ENCODE measurements around the gene ETHE1.

GRCh38 chr19:43480574-43480973 is 46.4 kb downstream of the ETHE1 start:
- no peak for TF ChIP-seq EP300 (IDR thresholded peaks at IDR 0.05)
- no peak for TF ChIP-seq CTCF (IDR thresholded peaks at IDR 0.05)
- no peak for TF ChIP-seq POLR2A (IDR thresholded peaks at IDR 0.05)
